ENCODE data around the gene SBSN.
A peak's percentile ranks its signal among the peaks of the same experiment; 100 is the strongest.

Gene SBSN, protein sequence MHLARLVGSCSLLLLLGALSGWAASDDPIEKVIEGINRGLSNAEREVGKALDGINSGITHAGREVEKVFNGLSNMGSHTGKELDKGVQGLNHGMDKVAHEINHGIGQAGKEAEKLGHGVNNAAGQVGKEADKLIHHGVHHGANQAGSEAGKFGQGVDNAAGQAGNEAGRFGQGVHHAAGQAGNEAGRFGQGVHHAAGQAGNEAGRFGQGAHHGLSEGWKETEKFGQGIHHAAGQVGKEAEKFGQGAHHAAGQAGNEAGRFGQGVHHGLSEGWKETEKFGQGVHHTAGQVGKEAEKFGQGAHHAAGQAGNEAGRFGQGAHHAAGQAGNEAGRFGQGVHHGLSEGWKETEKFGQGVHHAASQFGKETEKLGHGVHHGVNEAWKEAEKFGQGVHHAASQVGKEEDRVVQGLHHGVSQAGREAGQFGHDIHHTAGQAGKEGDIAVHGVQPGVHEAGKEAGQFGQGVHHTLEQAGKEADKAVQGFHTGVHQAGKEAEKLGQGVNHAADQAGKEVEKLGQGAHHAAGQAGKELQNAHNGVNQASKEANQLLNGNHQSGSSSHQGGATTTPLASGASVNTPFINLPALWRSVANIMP

GRCh38 chr19:35528218-35529038 is at the start of gene SBSN:
Gene SBSN (minus strand): TSS chr19:35528311. CDS start chr19:35528281, 30 bp downstream.
- no peak for DNase-seq

DNA sequence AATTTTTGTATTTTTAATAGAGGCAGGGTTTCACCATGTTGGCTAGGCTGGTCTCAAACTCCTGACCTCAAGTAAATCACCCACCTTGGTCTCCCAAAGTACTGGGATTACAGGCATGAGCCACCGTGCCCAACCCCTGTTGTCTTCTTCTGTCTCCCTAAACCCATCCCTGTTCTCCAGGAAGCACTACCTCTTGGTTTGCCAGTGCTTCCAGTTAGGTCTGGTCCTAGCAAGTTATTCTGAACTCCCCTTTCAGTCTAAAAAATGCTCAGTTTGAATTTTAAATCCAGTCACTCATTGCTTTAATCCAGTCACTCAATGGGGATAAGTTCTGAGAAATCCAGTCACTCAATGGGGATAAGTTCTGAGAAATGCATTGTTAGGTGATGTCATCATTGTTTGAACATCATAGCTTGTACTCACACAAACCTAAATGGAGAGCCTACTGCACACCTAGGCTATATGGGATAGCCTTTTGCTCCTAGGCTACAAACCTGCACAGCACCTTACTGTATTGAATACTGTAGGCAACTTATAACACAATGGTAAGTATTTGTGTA is 43.4 kb upstream of the SBSN start:
- no peak for DNase-seq

DNA sequence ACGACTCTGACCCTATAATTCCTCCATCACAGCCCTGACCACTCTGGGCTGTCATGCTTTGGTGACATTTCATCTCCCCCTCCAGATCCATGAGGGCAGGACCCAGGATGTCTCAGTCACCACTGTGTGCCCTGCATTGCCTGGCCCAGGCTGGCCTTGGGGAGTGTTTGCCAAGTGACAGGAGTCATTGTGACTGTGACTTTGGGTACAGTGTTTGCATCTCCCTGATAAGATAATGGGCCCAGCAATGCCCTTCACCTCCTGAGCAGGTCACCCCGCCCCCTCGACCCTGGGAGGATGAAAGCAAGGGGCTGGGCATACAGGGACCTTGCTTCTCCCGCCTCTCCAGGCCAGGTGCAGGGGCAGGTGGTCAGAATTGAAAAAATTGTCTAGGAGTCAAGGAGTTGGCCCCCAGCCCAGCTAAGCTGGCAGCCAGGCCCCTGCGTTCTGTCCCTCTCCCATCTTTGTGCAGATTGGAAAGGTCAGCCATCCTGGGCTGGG is 41.2 kb upstream of the SBSN start:
- DNase-seq, result no peak

DNA sequence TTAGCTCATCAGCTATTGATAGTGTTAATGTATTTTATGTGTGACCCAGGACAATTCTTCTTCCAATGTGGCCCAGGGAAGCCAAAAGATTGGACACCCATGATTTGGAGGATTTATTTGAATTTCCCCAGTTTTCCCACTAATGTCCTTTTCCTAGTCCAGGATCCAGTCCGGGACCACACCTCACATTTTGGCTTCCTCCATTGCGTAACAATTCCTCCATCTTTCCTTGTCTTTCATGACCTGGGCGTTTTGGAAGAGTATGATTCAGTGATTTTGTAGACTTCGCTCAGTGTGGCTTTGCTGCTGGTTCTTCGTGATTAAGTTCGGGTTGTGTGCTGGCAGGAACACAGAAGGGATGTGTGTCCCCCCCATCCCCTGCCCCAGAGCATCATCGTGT is 38.6 kb upstream of the SBSN start:
- DNase-seq, result no peak

DNA sequence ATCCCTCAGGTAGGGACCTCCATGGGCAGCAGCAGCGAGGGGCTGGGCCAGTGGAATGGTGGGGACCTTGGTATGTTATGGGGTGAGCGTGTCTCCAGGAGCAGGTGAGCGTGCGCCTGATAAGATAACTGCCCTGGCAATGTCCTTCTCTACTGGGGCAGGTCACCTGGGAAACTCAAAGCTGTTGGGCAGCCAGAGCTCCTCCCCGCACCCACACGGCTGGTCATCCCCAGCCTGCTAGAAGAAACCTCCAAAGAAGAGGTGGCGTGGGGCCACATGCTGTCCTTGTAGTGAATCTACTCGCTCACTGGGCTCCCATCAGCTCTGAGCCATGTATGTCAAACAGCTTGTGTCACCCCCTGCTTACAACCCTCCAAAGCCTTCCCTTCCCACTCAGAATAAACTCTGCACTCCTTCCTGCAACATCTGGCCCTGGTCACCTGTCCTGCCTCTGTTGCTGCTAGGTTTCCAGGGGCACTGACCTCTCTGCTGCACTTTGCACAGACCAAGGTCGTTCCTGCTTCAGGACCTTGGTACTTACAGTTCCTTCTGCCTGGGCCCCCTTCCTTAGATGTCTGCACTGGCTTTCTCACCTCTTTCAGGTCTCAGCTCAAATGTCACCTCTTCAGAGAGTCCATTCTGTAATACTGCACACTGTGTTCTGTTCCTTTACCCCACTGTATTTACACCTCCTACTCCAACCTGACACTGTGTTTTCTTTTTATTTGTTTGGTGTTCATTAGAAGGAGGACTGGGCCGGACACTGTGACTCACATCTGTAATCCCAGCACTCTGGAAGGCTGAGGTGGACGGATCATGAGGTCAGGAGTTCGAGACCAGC is 37.1 kb upstream of the SBSN start:
- no peak for DNase-seq

GRCh38 chr19:35563207-35563829 is 35.2 kb upstream of the SBSN start, which contains the start of gene ATP4A:
Gene ATP4A (minus strand): TSS chr19:35563658. CDS start chr19:35563629, 29 bp downstream.
- DNase-seq, result no peak

DNA sequence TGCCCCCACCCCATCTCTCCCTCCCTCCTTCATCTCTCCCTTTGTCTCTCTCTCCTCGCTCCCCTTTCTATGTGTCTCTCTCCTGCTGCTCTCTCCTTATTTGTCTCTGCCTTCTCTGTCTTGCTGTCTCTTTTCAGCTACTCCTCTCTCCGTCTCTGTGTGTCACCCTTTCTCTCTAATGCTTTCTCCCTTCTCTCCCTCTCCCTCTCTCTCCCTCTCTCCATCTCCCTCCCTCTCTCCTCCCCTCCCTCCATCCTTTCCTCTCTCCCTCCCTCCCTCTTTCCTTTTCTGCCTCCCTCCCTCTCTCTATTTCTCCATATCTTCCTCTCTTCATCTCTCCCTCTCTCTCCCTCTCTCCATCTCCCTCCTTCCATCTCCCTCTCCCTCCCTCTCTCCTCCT is 34.7 kb upstream of the SBSN start:
- DNase-seq, result no peak

- DNase-seq, result no peak
Measured at GRCh38 chr19:35562336-35562735, 34.2 kb upstream of the SBSN start.

DNA sequence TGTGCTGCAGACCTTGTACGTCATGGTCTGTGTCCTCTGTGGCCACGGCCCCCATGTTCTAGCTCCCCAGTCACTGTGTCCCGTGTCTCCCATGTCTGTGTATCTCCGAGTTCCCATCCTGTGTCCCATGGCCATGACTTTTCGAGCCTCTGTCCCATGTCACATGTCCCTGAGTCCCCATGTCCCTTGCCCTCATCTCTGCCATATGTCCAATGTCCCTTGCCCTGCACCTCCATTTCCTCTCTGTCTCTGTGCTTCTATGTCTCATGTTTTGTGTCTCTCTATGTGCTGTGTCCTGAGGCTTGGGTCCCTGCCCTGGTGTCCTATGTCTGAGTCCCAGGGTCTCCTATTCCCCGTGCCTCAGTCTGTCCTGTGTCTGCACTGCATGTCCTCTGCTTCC is 33.3 kb upstream of the SBSN start:
- DNase-seq, result no peak

DNA sequence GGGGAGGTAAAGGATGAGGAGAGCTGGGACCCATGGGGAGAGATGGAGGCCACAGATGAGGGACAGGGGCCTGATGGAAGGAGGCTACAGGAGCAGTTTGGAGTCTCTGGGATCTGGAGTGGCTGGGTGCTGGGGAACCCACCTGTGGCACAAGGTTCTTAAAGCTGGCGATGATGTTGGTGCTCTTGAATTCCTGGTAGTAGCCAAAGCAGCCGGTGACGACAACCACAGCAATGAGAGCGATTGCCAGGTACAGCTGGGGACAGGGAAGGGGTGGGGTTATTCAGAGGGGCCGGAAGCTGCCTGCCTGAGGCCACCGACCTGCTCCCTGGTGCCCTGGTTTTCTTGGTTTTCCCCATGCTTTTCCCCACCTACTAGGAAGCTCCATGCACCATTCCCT is 32.6 kb upstream of the SBSN start:
- no peak for DNase-seq

- DNase-seq, result no peak
Measured at GRCh38 chr19:35560271-35560670, 32.2 kb upstream of the SBSN start.

DNA sequence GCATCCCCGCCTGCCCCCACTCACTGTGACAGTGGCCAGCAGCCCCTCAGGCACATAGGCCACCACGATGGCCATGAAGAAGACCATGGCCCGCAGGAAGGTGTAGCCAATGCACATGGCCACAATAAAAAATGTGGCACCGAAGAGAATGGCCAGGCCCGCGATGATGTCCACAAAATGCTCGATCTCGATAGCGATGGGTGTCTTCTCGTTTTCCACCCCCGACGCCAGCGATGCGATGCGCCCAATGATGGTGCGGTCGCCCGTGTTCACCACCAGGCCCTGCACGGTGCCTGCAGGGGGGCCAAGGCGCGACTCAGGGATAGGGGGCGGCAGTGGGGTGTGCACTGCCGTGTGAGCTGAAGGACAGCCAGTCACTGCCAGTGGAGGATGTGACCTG is 31.7 kb upstream of the SBSN start:
- DNase-seq, result no peak

DNA sequence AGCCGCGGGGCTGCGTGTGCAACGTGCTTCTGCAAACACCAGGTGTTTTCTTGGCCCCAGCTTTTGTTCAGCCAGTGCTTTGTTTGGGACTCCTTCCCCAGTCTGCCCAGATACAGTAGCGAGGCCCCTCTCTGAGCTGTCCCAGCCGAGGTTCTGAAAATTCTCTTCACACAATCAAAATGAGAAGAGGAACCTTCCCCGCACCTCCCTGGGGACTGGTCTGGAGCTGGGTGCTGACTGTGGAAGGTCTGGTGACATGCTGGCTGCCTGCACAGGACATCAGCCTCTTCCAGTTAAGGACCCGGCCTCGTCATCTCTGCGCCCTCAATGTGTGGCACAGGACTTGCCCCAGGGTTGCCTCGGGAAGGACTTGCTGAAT is 31.2 kb upstream of the SBSN start:
- no peak for DNase-seq

DNA sequence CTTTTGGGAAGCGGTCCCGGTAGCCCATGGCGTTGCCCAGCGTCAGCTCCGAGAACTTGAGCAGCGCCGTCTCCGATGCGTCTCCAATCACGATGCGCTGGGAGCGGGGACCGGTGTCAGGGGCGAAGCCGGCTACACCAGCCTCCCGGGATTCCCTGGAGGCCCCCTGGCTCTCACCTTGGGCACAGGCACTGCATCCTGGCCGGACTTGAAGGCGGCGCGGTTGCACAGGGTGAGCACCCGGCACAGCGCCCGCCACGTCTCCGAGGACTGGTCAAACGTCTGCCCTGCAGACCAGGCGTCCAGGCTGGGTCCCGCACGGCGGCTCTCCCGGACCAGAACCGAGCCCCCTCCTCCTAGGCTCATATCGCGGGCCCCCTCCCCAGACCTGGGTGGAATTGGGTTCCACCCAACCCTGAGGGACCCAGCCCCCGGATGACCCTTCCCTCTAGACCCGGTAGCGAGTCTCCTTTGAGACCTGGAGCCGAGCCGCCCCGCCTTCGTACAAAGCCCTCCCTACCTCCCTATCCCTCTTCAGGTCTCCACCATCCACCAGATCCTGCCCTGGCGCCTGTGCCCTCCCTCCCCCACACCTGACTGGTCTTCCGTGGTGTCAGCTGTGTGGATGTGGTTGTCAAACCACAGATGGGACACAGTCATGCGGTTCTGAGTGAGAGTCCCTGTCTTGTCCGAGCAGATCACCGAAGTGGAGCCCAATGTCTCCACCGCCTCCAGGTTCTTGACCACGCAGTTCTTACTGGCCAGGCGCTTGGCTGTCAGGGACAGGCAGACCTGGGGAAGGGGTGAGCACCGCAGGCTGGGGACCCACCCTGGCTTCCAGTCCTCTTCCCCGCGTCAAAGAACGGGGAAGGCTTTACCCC is 30.5 kb upstream of the SBSN start:
- DNase-seq, result no peak

- DNase-seq, result peak; percentile 100
Measured at GRCh38 chr19:35557539-35558399, 29.7 kb upstream of the SBSN start.

DNA sequence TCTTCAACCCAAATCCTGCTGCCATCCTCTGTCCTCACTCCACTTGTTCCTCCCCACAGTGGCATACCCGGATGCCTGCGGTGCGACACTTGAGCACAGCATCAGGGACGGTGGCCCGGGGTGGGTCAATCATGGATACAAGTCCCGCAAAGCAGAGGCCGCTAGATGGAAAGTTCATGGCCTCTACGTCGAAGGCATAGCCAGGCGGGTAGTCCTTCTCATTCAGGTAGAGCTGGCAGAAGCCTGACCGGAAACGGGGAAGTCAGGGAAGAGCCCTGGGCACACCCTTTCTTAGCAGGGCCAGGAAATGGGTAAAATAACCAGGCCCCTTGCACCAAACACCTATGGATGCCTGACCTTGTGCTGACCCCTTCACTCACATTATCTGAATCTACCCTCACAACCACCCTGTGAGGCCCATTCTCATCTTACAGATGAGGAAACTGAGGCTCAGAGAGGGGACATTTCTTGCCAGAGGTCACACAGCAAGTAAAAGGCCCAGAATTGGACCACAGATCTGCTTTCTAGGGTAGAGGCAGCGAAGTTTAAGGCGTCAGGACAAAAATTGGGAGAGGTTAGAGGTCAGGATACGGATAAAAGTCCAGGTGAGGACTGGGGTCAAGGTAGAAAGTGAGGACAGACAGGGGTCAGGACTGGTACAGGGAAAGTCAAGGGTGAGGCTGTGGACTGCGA is 28.9 kb upstream of the SBSN start:
- no peak for DNase-seq

DNA sequence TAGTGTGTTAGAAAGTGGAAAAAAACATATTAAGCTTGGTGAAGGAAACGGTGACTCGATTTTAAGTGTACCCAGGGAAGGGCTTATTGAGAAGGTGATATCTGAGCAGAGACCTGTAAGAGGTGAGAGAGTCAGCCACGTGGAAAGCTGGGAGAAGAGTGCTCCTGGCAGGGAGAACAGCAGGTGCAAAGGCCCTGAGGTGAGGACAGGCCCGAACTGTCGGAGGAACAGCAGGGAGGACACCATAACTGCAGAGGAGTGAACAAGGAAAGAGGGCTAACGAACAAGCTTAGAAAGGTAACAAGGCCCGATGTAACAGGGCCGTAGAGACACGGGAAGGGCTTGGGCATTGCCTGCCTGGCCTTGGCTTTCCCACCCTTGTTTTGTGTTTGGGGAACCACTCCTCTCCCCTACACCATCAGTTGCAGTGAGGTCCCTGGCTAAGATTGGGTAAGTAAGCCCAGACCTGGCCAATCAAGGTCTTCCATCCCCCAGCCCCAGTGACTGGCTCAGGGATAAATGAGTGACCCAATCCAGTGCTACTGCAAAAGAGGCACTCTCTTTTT is 28.0 kb upstream of the SBSN start:
- DNase-seq, result no peak

GRCh38 chr19:35555301-35556005 is 27.3 kb upstream of the SBSN start:
- no peak for DNase-seq
